Measurements from ENCODE around the gene MAGEA1.
"Not testable (repeated sequence)": the region's sequence is repeated elsewhere in the genome, so short reads cannot be mapped to it uniquely, and the experiment has no call there.

Gene MAGEA1, protein sequence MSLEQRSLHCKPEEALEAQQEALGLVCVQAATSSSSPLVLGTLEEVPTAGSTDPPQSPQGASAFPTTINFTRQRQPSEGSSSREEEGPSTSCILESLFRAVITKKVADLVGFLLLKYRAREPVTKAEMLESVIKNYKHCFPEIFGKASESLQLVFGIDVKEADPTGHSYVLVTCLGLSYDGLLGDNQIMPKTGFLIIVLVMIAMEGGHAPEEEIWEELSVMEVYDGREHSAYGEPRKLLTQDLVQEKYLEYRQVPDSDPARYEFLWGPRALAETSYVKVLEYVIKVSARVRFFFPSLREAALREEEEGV

DNA sequence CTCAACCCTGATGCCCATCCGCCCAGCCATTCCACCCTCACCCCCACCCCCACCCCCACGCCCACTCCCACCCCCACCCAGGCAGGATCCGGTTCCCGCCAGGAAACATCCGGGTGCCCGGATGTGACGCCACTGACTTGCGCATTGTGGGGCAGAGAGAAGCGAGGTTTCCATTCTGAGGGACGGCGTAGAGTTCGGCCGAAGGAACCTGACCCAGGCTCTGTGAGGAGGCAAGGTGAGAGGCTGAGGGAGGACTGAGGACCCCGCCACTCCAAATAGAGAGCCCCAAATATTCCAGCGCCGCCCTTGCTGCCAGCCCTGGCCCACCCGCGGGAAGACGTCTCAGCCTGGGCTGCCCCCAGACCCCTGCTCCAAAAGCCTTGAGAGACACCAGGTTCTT, at the start of gene MAGEA1:
TSS of gene MAGEA1 (plus strand) at position 154 of the 400 bp plus-strand sequence. CDS start 3,106 bp downstream, outside the sequence.
- DNase-seq, result no peak

GRCh38 chrX:153132924-153133323, 46.2 kb upstream of the MAGEA1 start:
- not testable (repeated sequence) for DNase-seq

GRCh38 chrX:153139074-153139473, 40.0 kb upstream of the MAGEA1 start:
- DNase-seq, result not testable (repeated sequence)

GRCh38 chrX:153146288-153146687, 32.8 kb upstream of the MAGEA1 start:
- DNase-seq, result not testable (repeated sequence)

DNA sequence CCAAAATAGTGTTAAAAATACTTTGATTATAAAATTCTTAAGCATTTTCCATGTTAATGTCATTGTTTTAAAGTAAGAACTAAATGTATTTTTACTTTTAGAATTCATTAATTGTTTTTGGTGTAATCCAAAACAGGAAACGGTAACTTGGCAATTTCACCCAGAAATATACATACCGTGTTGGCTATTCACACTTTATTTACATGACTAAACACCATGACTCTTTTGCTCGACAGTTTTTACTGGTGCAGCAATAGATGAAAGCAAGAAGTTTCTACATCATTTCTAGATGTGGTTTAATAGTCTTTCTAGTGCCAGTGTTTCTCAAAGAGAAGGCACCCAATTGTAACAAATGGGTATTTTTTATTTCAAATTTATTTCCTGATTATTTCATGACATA, 25.6 kb upstream of the MAGEA1 start:
- DNase-seq, result no peak

- DNase-seq, result no peak
These were observed 21.6 kb upstream of the MAGEA1 start for GRCh38 chrX:153157450-153157849.

- DNase-seq, result no peak
These were observed 20.8 kb upstream of the MAGEA1 start for GRCh38 chrX:153158319-153158718.

DNA sequence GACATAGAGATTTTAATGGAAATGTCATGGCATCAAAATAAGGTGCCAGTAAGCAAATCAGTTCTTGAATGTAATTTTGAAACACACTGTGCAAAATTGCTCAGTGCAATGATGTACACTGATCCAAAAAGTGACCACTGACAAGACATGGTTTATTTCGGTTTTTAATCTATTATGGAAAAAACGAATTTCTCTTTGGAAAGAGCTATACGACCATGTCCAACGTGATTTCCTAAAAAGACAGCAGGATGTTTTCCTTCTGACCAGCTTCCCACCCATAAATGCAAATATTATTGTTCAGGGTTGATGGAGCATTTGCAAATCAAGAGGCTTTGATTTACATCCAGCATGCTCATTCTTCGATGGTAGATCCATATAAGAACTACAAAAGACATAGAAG, 17.1 kb upstream of the MAGEA1 start:
- no peak for DNase-seq

GRCh38 chrX:153164733-153165132, 14.4 kb upstream of the MAGEA1 start:
- no peak for DNase-seq

GRCh38 chrX:153168423-153168822, 10.7 kb upstream of the MAGEA1 start:
- DNase-seq, result not testable (repeated sequence)

- no peak for DNase-seq
These were observed 2.7 kb downstream of the MAGEA1 start for GRCh38 chrX:153181822-153182221.

GRCh38 chrX:153184787-153185186, 5.7 kb downstream of the MAGEA1 start:
- DNase-seq, result no peak

DNA sequence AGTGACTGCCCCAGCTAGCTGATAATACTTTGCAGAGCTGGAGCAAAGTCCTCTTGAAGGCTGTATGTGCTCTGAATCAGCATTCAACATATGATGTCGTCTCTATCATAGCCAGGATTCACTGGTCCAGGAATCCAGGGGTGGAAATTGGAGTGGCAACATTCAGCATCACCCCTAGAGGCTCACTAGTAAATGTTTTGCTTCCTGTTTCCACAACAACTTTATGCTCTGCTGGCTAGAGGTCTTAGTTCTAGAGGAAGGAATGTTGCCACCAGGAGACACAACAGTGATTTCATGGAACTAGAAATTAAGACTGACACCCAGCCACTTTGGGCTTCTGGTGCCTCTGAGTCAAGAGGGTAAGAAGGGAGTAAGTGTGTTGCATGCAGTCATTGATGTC, 11.3 kb downstream of the MAGEA1 start:
- no peak for DNase-seq

DNA sequence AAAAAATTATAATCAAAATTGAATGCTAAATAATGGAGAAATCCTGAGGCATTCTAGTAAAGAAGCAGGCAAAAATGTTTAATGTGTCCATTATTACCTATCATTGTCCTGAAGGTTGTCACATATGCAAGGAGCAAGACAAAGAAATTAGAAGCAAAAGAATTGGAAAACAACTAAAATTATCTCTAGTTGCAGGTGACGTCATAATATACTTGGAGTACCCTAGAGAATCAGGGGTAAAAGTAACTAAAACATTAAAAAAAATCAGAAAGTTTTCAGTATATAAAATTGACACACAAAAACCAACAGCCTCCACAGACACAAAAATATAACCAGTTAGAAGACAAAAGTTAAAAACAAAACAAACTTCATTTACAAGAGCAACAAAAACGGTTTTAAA, 21.4 kb downstream of the MAGEA1 start:
- DNase-seq, result no peak

- no peak for DNase-seq
These were observed 27.5 kb downstream of the MAGEA1 start for GRCh38 chrX:153206425-153207046.

DNA sequence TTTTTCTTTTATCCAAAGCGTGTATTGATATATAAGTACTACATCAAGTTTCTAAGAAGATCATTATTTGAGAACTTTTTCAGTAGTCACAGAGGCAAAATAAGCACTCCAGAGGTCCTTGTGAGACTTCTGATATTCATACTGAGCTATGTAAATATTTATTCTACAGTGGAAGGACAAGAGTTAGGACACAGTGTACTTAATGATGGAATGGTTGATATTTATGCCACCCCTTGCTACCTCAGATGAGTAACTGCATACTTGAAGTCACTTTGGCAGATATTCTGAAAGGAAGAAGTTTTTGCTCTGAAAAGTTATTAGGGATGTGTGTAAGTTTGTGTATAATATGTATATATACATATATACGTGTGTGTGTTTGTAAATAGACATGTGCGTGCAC, 30.3 kb downstream of the MAGEA1 start:
- DNase-seq, result no peak

DNA sequence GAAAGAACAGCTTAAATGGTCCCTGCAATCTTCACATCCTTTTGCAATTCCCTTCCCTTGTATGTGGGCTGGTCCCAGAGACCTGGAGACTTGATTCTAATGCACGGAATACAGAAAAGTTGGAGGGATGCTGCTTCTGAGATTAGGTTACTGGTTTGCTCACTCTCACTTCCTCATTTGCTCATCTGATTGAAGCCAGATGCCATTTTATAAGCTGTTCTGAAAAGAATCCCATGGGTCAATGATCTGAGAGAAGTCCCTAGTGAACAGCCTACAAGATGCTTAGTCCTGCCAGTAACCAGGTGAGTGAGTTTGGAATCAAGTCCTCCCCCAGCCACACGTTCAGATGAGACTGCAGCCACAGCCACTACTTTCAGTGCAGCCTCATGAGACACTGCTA, 35.9 kb downstream of the MAGEA1 start:
- no peak for DNase-seq

DNA sequence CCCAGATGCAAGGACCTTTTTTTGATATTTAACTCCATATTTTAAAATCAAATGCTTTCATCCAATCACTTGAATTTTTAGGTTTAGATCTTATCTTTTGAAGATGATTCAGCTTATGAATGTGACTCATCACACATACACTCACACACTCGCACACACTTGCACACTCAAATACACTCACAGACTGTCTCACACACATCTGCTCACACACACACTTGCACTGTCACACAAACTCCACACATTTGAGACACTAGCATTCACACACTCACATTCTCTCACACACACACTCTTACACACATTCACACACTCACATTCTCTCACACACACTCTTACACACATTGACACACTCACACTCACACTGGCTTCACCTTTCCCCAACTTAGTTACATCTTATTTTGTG, 37.8 kb downstream of the MAGEA1 start:
- DNase-seq, result no peak

- DNase-seq, result no peak
These were observed 46.5 kb downstream of the MAGEA1 start for GRCh38 chrX:153225438-153226098.

GRCh38 chrX:153226344-153227185, 47.5 kb downstream of the MAGEA1 start:
- DNase-seq, result no peak

All from activated CD4-positive, alpha-beta T cell treated with anti-CD3 and anti-CD28 coated beads, Interleukin-2, amount 50 U/mL, for 1 hour (primary cell).